ENCODE data around the gene SMOC2.

- TF ChIP-seq, protein P1, sequence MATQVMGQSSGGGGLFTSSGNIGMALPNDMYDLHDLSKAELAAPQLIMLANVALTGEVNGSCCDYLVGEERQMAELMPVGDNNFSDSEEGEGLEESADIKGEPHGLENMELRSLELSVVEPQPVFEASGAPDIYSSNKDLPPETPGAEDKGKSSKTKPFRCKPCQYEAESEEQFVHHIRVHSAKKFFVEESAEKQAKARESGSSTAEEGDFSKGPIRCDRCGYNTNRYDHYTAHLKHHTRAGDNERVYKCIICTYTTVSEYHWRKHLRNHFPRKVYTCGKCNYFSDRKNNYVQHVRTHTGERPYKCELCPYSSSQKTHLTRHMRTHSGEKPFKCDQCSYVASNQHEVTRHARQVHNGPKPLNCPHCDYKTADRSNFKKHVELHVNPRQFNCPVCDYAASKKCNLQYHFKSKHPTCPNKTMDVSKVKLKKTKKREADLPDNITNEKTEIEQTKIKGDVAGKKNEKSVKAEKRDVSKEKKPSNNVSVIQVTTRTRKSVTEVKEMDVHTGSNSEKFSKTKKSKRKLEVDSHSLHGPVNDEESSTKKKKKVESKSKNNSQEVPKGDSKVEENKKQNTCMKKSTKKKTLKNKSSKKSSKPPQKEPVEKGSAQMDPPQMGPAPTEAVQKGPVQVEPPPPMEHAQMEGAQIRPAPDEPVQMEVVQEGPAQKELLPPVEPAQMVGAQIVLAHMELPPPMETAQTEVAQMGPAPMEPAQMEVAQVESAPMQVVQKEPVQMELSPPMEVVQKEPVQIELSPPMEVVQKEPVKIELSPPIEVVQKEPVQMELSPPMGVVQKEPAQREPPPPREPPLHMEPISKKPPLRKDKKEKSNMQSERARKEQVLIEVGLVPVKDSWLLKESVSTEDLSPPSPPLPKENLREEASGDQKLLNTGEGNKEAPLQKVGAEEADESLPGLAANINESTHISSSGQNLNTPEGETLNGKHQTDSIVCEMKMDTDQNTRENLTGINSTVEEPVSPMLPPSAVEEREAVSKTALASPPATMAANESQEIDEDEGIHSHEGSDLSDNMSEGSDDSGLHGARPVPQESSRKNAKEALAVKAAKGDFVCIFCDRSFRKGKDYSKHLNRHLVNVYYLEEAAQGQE (tag by site-specific recombination; IDR thresholded peaks at IDR 0.05): no peak
- TF ChIP-seq ZNF23 (tag by site-specific recombination; IDR thresholded peaks at IDR 0.05; ENCODE audit: borderline replicate concordance) (no peak), ZFP41 (tag by site-specific recombination; IDR thresholded peaks at IDR 0.05; ENCODE audit: borderline replicate concordance) (no peak)
Measured at GRCh38 chr6:168678588-168678987, 237.6 kb downstream of the SMOC2 start.

Data from HEK293 (cell line).